ENCODE data around the gene ERCC5. TPM values are rescaled to one million over a fixed set of nuclear protein-coding genes. Genes with fewer than 3 reads are reported as not detected.

ERCC5 gene
- total and polyA plus RNA-seq, 2 donors (not counting 1 experiment from before 2014, with no cell fraction given): 36.6 to 78.9 TPM

- no peak overlapping the region for H2AFZ ChIP-seq (ENCODE audit: low read length)
- H3K79me2 ChIP-seq (ENCODE audit: control insufficient read depth, insufficient read depth, low read length): no peaks in the 10 kb centered on the region
- no peak overlapping the region for H3K9ac ChIP-seq (ENCODE audit: insufficient read depth, low read length)
- H3K9me3 ChIP-seq (ENCODE audit: control insufficient read depth, insufficient read depth, low read depth, low read length): no peaks in the 10 kb centered on the region
- no peak overlapping the region for H3K27ac ChIP-seq (ENCODE audit: insufficient read depth, low read length)
- no peak overlapping the region for H3K4me3 ChIP-seq (replicated peaks in 1 of 4; ENCODE audit: control extremely low read depth in 1 of 4, insufficient read depth in 1 of 4, low read depth in 3 of 4, low read length in 4 of 4)
- H3K27me3 ChIP-seq (ENCODE audit: control insufficient read depth, insufficient read depth, low read length): no peaks in the 10 kb centered on the region
- H3K36me3 ChIP-seq (ENCODE audit: control insufficient read depth, insufficient read depth, low read length): peaks cover 6% of the 10 kb centered on the region
- no peak for TF ChIP-seq CTCF (conservative IDR thresholded peaks at IDR 0.05 in 1 of 2, IDR thresholded peaks at IDR 0.05 in 1 of 2; ENCODE audit: low read depth in 1 of 2, low read length in 2 of 2)
- no peak for TF ChIP-seq EZH2 (IDR thresholded peaks at IDR 0.05; ENCODE audit: low read length, missing control alignments)
- no peaks in the 10 kb centered on the region for H4K20me1 ChIP-seq (ENCODE audit: control insufficient read depth, extremely low read depth, insufficient read depth, low read length)
- DNase-seq (ENCODE audit: low read depth in 2 of 2): peak in 1 of 2 donors; percentile 68
- H3K4me1 ChIP-seq (ENCODE audit: control insufficient read depth, extremely low read depth, insufficient read depth, low read length): no peaks in the 10 kb centered on the region
- H3K4me2 ChIP-seq (ENCODE audit: extremely low read depth, insufficient read depth, low read length): no peak overlapping the region
These were observed 10.7 kb downstream of the ERCC5 start for GRCh38 chr13:102856557-102856956.

- H3K79me2 ChIP-seq (ENCODE audit: control insufficient read depth, insufficient read depth, low read length): no peaks in the 10 kb centered on the region
- peaks cover 13% of the 10 kb centered on the region for H3K36me3 ChIP-seq (ENCODE audit: control insufficient read depth, insufficient read depth, low read length)
- no peak overlapping the region for H3K27ac ChIP-seq (ENCODE audit: insufficient read depth, low read length)
These were observed 16.9 kb downstream of the ERCC5 start for GRCh38 chr13:102862624-102863210.

GRCh38 chr13:102863590-102863989 lies 17.8 kb downstream of the ERCC5 start:
- no peaks in the 10 kb centered on the region for H3K27me3 ChIP-seq (ENCODE audit: control insufficient read depth, insufficient read depth, low read length)
- H3K4me1 ChIP-seq (ENCODE audit: control insufficient read depth, extremely low read depth, insufficient read depth, low read length): no peaks in the 10 kb centered on the region
- H3K4me3 ChIP-seq (replicated peaks in 1 of 4; ENCODE audit: control extremely low read depth in 1 of 4, insufficient read depth in 1 of 4, low read depth in 3 of 4, low read length in 4 of 4): no peak overlapping the region
- H3K4me2 ChIP-seq (ENCODE audit: extremely low read depth, insufficient read depth, low read length): no peak overlapping the region
- H4K20me1 ChIP-seq (ENCODE audit: control insufficient read depth, extremely low read depth, insufficient read depth, low read length): no peaks in the 10 kb centered on the region
- TF ChIP-seq CTCF (conservative IDR thresholded peaks at IDR 0.05 in 1 of 2, IDR thresholded peaks at IDR 0.05 in 1 of 2; ENCODE audit: low read depth in 1 of 2, low read length in 2 of 2) (no peak), EZH2 (IDR thresholded peaks at IDR 0.05; ENCODE audit: low read length, missing control alignments) (no peak)
- no peak for DNase-seq (ENCODE audit: low read depth in 2 of 2)
- H3K9ac ChIP-seq (ENCODE audit: insufficient read depth, low read length): no peak overlapping the region
- no peaks in the 10 kb centered on the region for H3K9me3 ChIP-seq (ENCODE audit: control insufficient read depth, insufficient read depth, low read depth, low read length)
- no peak overlapping the region for H3K27ac ChIP-seq (ENCODE audit: insufficient read depth, low read length)
- no peak overlapping the region for H2AFZ ChIP-seq (ENCODE audit: low read length)
- H3K79me2 ChIP-seq (ENCODE audit: control insufficient read depth, insufficient read depth, low read length): no peaks in the 10 kb centered on the region
- peaks cover 13% of the 10 kb centered on the region for H3K36me3 ChIP-seq (ENCODE audit: control insufficient read depth, insufficient read depth, low read length)

More at GRCh38 chr13:102862624-102863210, 16.9 kb downstream of the ERCC5 start:
- no peaks in the 10 kb centered on the region for H3K4me1 ChIP-seq (ENCODE audit: control insufficient read depth, extremely low read depth, insufficient read depth, low read length)
- no peaks in the 10 kb centered on the region for H3K9me3 ChIP-seq (ENCODE audit: control insufficient read depth, insufficient read depth, low read depth, low read length)
- no peak overlapping the region for H3K9ac ChIP-seq (ENCODE audit: insufficient read depth, low read length)
- DNase-seq (ENCODE audit: low read depth in 2 of 2): no peak
- H4K20me1 ChIP-seq (ENCODE audit: control insufficient read depth, extremely low read depth, insufficient read depth, low read length): no peaks in the 10 kb centered on the region
- no peak for TF ChIP-seq CTCF (conservative IDR thresholded peaks at IDR 0.05 in 1 of 2, IDR thresholded peaks at IDR 0.05 in 1 of 2; ENCODE audit: low read depth in 1 of 2, low read length in 2 of 2)
- TF ChIP-seq EZH2 (IDR thresholded peaks at IDR 0.05; ENCODE audit: low read length, missing control alignments): no peak
- H3K4me3 ChIP-seq (replicated peaks in 1 of 4; ENCODE audit: control extremely low read depth in 1 of 4, insufficient read depth in 1 of 4, low read depth in 3 of 4, low read length in 4 of 4): no peak overlapping the region
- no peaks in the 10 kb centered on the region for H3K27me3 ChIP-seq (ENCODE audit: control insufficient read depth, insufficient read depth, low read length)
- H3K4me2 ChIP-seq (ENCODE audit: extremely low read depth, insufficient read depth, low read length): no peak overlapping the region
- no peak overlapping the region for H2AFZ ChIP-seq (ENCODE audit: low read length)

All from fibroblast of lung (primary cell).